OCI-LY7 (cell line): ENCODE measurements around the gene ZNF480. TPM values are rescaled to one million over a fixed set of nuclear protein-coding genes. Genes with fewer than 3 reads are reported as not detected.

ENCODE experiments used
- BruUV-seq: library from RNA; stranded (reverse); fragments of 400-500 nt; replicated peaks from 2 replicates; lab custom pipeline; 2021; lab: Mats Ljungman, UMichigan
- CTCF ChIA-PET: fragments of 300-600 bp; sonication (Branson Sonifier 250); formaldehyde crosslinking; loops from one replicate; lab custom pipeline; 2022; ENCODE audit warnings: antibody characterized with exemption; ENCODE audit not compliant: unreplicated experiment; lab: Charles Lee
- POLR2A ChIA-PET: fragments of 300-600 bp; sonication (Branson Sonifier 250); formaldehyde crosslinking; loops from one replicate; lab custom pipeline; 2022; ENCODE audit warnings: antibody characterized with exemption; lab: Charles Lee
- DNase-seq: peaks from one replicate; pipeline ENCODE4 v3.0.0-alpha.2; 2015; ENCODE audit warnings: low spot score
- H2AFZ ChIP-seq: fragments of 200-600 bp; sonication (generic), shearing (Covaris generic); 2 replicates; pipeline ENCODE4 v1.6.1; 2014; ENCODE audit warnings: mild to moderate bottlenecking, antibody characterized with exemption, low read length, moderate library complexity
- H3K27ac ChIP-seq: fragments of 200-600 bp; sonication (generic); 2 replicates; pipeline ENCODE4 v1.5.1; 2014; ENCODE audit warnings: mixed run types, low read depth, mild to moderate bottlenecking, moderate library complexity, low read length, inconsistent platforms; ENCODE audit not compliant: poor library complexity, severe bottlenecking
- H3K36me3 ChIP-seq: fragments of 200-600 bp; sonication (generic); 2 replicates; pipeline ENCODE4 v1.6.1; 2014; ENCODE audit warnings: mild to moderate bottlenecking, antibody characterized with exemption, low read length, moderate library complexity, mixed read lengths; ENCODE audit not compliant: insufficient read depth
- H3K4me1 ChIP-seq: fragments of 200-600 bp; sonication (generic); 2 replicates; pipeline ENCODE4 v1.5.1; 2014; ENCODE audit warnings: mild to moderate bottlenecking, low read length; ENCODE audit not compliant: insufficient read depth, poor library complexity, severe bottlenecking
- H3K4me2 ChIP-seq: fragments of 200-600 bp; sonication (generic); 2 replicates; pipeline ENCODE4 v1.6.1; 2014; ENCODE audit warnings: mild to moderate bottlenecking, low read length
- H3K4me3 ChIP-seq: fragments of 200-600 bp; sonication (generic); 2 replicates; pipeline ENCODE4 v1.5.1; 2014; ENCODE audit warnings: mild to moderate bottlenecking, low read depth, low read length; ENCODE audit not compliant: poor library complexity, severe bottlenecking
- H3K79me2 ChIP-seq: fragments of 200-600 bp; sonication (generic); 2 replicates; pipeline ENCODE4 v1.6.1; 2016; ENCODE audit warnings: low read depth, mild to moderate bottlenecking, low read length, moderate library complexity, mixed read lengths; ENCODE audit not compliant: insufficient read depth
- H3K9me2 ChIP-seq: fragments of 200-600 bp; sonication (generic); 2 replicates; pipeline ENCODE4 v1.6.1; 2016; ENCODE audit warnings: mild to moderate bottlenecking, low read length, mixed read lengths; ENCODE audit not compliant: insufficient read depth
- H3K9me3 ChIP-seq: fragments of 200-600 bp; sonication (generic); 2 replicates; pipeline ENCODE4 v1.6.1; 2014; ENCODE audit warnings: mild to moderate bottlenecking, mixed run types, low read length, mixed read lengths
- H4K20me1 ChIP-seq: fragments of 200-600 bp; sonication (generic); 2 replicates; pipeline ENCODE4 v1.6.1; 2014; ENCODE audit warnings: mild to moderate bottlenecking, antibody characterized with exemption, low read length, moderate library complexity, mixed read lengths; ENCODE audit not compliant: insufficient read depth
- EZH2phosphoT487 ChIP-seq: fragments of 200-600 bp; sonication (generic); IDR thresholded peaks from 2 replicates; pipeline ENCODE4 v1.6.1; 2018; ENCODE audit warnings: low read depth, borderline replicate concordance, mild to moderate bottlenecking, mixed run types, antibody characterized with exemption, low read length, moderate library complexity, mixed read lengths
- intact Hi-C: fragments of 100-400 bp; cut with micrococcal nuclease; formaldehyde crosslinking; loops from one replicate; pipeline ENCODE4 v1.10.0; 2022; ENCODE audit not compliant: unreplicated experiment
- total RNA-seq, 2 experiments: library from RNA; depleted of rRNA in 1 of 2; stranded (reverse); fragments of >200 nt in 1 of 2; shearing (Covaris generic) in 1 of 2; gene quantifications; 2 replicates each; pipeline ENCODE4 v1.2.3, GENCODE V29; 2014 to 2022
- TF ChIP-seq, protein P1 (sequence below): fragments of 200-600 bp; sonication (generic); conservative IDR thresholded peaks from 2 replicates; pipeline ENCODE4 v1.5.1; 2014; ENCODE audit warnings: mild to moderate bottlenecking, antibody characterized with exemption, low read length, moderate library complexity, mixed read lengths

ZNF480 gene
- total RNA-seq, 2 experiments from 2014 or later = 12.0 to 15.5 TPM

DNA sequence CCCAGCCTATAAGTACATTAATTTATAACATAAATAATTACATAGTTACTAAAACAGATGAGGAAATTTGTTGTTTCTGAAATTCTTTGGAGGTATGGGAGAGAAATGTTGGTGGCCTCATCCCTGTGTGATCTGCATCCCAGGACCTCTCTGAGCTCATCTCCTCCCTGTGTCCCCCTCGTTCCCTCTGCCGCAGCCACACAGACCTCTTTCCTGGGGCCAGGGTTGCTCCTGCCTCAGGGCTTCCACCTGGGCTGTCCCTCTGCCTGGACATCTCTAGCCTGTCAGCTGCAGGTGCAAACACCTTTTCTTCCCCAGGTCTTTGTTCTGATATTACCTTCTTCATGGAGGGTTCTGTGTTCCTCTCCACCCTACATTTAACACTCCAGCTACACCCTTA lies 23.7 kb upstream of the ZNF480 start:
- H3K9me3 ChIP-seq = peaks cover 21% of the 10 kb centered on the region
- ChIA-PET CTCF (no interaction called here), POLR2A (no interaction called here)
- no peak overlapping the region for H3K27ac ChIP-seq
- H3K4me1 ChIP-seq = peaks cover 19% of the 10 kb centered on the region
- no peak overlapping the region for H3K4me3 ChIP-seq
- no peak overlapping the region for H3K4me2 ChIP-seq
- BruUV-seq = no TSS peak
- H3K79me2 ChIP-seq = peaks cover 88% of the 10 kb centered on the region
- no peaks in the 10 kb centered on the region for H3K9me2 ChIP-seq
- no peaks in the 10 kb centered on the region for H4K20me1 ChIP-seq
- no peak overlapping the region for H2AFZ ChIP-seq
- TF ChIP-seq, protein P1, sequence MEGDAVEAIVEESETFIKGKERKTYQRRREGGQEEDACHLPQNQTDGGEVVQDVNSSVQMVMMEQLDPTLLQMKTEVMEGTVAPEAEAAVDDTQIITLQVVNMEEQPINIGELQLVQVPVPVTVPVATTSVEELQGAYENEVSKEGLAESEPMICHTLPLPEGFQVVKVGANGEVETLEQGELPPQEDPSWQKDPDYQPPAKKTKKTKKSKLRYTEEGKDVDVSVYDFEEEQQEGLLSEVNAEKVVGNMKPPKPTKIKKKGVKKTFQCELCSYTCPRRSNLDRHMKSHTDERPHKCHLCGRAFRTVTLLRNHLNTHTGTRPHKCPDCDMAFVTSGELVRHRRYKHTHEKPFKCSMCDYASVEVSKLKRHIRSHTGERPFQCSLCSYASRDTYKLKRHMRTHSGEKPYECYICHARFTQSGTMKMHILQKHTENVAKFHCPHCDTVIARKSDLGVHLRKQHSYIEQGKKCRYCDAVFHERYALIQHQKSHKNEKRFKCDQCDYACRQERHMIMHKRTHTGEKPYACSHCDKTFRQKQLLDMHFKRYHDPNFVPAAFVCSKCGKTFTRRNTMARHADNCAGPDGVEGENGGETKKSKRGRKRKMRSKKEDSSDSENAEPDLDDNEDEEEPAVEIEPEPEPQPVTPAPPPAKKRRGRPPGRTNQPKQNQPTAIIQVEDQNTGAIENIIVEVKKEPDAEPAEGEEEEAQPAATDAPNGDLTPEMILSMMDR = no peak
- TF ChIP-seq EZH2phosphoT487 = no peak
- peaks cover 76% of the 10 kb centered on the region for H3K36me3 ChIP-seq
- intact Hi-C loops = no loop called here
- no peak for DNase-seq

DNA sequence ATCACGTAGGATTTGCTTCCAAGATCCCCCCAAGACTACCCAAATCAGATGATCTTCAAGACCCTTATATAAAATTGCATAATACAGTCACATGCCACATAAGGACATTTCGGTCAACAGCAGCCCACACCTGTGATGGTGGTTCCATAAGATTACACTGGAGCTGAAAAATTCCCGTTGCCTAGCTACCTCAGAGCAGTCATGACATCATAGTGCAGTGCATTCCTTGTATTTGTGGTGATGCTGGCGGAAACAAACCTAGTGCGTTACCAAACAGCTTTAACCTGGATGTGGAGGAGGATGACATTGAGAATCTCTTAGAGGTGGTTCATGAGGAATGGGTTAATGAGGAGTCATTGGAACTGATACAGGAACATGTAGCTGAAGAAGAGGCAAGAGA lies 22.8 kb upstream of the ZNF480 start:
- no peaks in the 10 kb centered on the region for H3K9me2 ChIP-seq
- intact Hi-C loops = no loop called here
- peaks cover 85% of the 10 kb centered on the region for H3K36me3 ChIP-seq
- no peak overlapping the region for H3K4me2 ChIP-seq
- H3K79me2 ChIP-seq = peaks cover 97% of the 10 kb centered on the region
- H4K20me1 ChIP-seq = no peaks in the 10 kb centered on the region
- H3K27ac ChIP-seq = no peak overlapping the region
- BruUV-seq = no TSS peak
- H2AFZ ChIP-seq = no peak overlapping the region
- H3K4me3 ChIP-seq = no peak overlapping the region
- no peak for TF ChIP-seq EZH2phosphoT487
- TF ChIP-seq, protein P1 = no peak
- peaks cover 29% of the 10 kb centered on the region for H3K9me3 ChIP-seq
- POLR2A ChIA-PET = no interaction called here
- DNase-seq = no peak
- H3K4me1 ChIP-seq = peaks cover 14% of the 10 kb centered on the region
- CTCF ChIA-PET = no interaction called here

DNA sequence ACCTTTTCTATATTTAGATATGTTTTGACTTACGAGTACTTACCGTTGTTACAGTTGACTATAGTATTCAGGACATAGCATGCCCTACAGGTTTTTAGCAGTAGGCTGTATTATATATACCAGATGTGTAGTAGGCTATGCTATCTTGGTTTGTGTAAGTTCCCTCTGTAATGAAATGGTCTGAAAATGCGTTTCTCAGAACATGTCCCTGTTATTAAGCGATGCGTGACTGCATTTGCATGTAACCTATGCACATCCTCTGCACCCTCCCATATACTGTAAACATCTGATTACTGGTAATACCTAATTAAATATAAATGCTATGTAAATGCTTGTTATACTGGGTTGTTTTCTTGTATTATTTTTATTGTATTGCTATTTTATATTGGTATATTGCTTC lies 21.0 kb upstream of the ZNF480 start:
- no TSS peak for BruUV-seq
- intact Hi-C loops = no loop called here
- DNase-seq = peak; percentile 17
- ChIA-PET CTCF (no interaction called here), POLR2A (no interaction called here)
- peaks cover 98% of the 10 kb centered on the region for H3K79me2 ChIP-seq
- peaks cover 32% of the 10 kb centered on the region for H3K9me3 ChIP-seq
- H3K36me3 ChIP-seq = peaks cover 94% of the 10 kb centered on the region
- H3K4me3 ChIP-seq = no peak overlapping the region
- H2AFZ ChIP-seq = no peak overlapping the region
- TF ChIP-seq, protein P1 = no peak
- H3K4me2 ChIP-seq = no peak overlapping the region
- peaks cover 8% of the 10 kb centered on the region for H3K4me1 ChIP-seq
- no peak overlapping the region for H3K27ac ChIP-seq
- H3K9me2 ChIP-seq = no peaks in the 10 kb centered on the region
- no peaks in the 10 kb centered on the region for H4K20me1 ChIP-seq
